GM12875 (cell line): ENCODE results near the gene TMEM132D.

Experiments used
- H3K4me3 ChIP-seq: one replicate; pipeline ENCODE4 v1.5.1; 2011; ENCODE audit warnings: low read depth, low read length, control low read depth
- TF ChIP-seq, protein P1 (sequence below): IDR thresholded peaks from 2 replicates; pipeline ENCODE4 v1.5.1; 2011; ENCODE audit warnings: low read depth, mild to moderate bottlenecking, control low read depth, inconsistent platforms, low read length, moderate library complexity, borderline replicate concordance; ENCODE audit not compliant: insufficient read depth

The TMEM132D gene

GRCh38 chr12:129036135-129036534 is 867.7 kb downstream of the TMEM132D start:
- H3K4me3 ChIP-seq: no peak overlapping the region
- TF ChIP-seq, protein P1, sequence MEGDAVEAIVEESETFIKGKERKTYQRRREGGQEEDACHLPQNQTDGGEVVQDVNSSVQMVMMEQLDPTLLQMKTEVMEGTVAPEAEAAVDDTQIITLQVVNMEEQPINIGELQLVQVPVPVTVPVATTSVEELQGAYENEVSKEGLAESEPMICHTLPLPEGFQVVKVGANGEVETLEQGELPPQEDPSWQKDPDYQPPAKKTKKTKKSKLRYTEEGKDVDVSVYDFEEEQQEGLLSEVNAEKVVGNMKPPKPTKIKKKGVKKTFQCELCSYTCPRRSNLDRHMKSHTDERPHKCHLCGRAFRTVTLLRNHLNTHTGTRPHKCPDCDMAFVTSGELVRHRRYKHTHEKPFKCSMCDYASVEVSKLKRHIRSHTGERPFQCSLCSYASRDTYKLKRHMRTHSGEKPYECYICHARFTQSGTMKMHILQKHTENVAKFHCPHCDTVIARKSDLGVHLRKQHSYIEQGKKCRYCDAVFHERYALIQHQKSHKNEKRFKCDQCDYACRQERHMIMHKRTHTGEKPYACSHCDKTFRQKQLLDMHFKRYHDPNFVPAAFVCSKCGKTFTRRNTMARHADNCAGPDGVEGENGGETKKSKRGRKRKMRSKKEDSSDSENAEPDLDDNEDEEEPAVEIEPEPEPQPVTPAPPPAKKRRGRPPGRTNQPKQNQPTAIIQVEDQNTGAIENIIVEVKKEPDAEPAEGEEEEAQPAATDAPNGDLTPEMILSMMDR: no peak

GRCh38 chr12:129034558-129035289 is 869.1 kb downstream of the TMEM132D start:
- TF ChIP-seq, protein P1: no peak

GRCh38 chr12:129028844-129029243 is 875.0 kb downstream of the TMEM132D start:
- TF ChIP-seq, protein P1: no peak
- H3K4me3 ChIP-seq: no peak overlapping the region

More at GRCh38 chr12:129034558-129035289, 869.1 kb downstream of the TMEM132D start:
- H3K4me3 ChIP-seq: no peak overlapping the region

DNA sequence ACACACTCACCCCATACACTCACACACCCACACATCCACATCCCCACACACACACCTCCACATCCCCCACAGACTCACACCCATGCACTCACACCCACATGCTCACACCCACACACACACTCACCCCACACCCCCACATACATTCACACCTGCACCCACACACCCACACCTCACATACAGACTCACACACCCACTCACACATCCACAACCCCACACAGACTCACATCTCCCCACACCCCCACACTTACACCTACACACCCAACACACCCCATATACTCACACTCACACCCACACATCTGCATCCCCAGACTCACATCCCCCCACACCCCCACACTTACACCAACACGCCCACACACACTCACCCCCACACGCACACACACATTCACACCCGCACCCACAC is 878.8 kb downstream of the TMEM132D start:
- TF ChIP-seq, protein P1: no peak
- H3K4me3 ChIP-seq: no peak overlapping the region
